Measurements from ENCODE around the gene EFTUD2.

EFTUD2 gene

GRCh38 chr17:44865231-44865660 lies 34.0 kb downstream of the EFTUD2 start:
- no peak overlapping the region for H3K4me3 ChIP-seq (ENCODE audit: low read depth, low read length)
- peak; percentile 78 for TF ChIP-seq CTCF (IDR thresholded peaks at IDR 0.05; ENCODE audit: low read depth, low read length)

- no peak for TF ChIP-seq CTCF (IDR thresholded peaks at IDR 0.05; ENCODE audit: low read depth, low read length)
- no peak overlapping the region for H3K4me3 ChIP-seq (ENCODE audit: low read depth, low read length)
Measured at GRCh38 chr17:44864831-44865230, 34.4 kb downstream of the EFTUD2 start.

GRCh38 chr17:44863061-44863918 lies 36.0 kb downstream of the EFTUD2 start:
- H3K4me3 ChIP-seq (ENCODE audit: low read depth, low read length): no peak overlapping the region
- TF ChIP-seq CTCF (IDR thresholded peaks at IDR 0.05; ENCODE audit: low read depth, low read length): no peak

GRCh38 chr17:44862278-44862914 lies 36.8 kb downstream of the EFTUD2 start:
- no peak for TF ChIP-seq CTCF (IDR thresholded peaks at IDR 0.05; ENCODE audit: low read depth, low read length)
- no peak overlapping the region for H3K4me3 ChIP-seq (ENCODE audit: low read depth, low read length)

GRCh38 chr17:44859701-44860100 lies 39.5 kb downstream of the EFTUD2 start:
- TF ChIP-seq CTCF (IDR thresholded peaks at IDR 0.05; ENCODE audit: low read depth, low read length): no peak
- no peak overlapping the region for H3K4me3 ChIP-seq (ENCODE audit: low read depth, low read length)

- TF ChIP-seq CTCF (IDR thresholded peaks at IDR 0.05; ENCODE audit: low read depth, low read length): no peak
Measured at GRCh38 chr17:44854192-44854591, 45.1 kb downstream of the EFTUD2 start.

GRCh38 chr17:44850612-44851011 lies 48.6 kb downstream of the EFTUD2 start:
- H3K4me3 ChIP-seq (ENCODE audit: low read depth, low read length): no peak overlapping the region
- no peak for TF ChIP-seq CTCF (IDR thresholded peaks at IDR 0.05; ENCODE audit: low read depth, low read length)

More at GRCh38 chr17:44854192-44854591, 45.1 kb downstream of the EFTUD2 start:
- H3K4me3 ChIP-seq (ENCODE audit: low read depth, low read length): no peak overlapping the region

Data from WI38 (cell line).